GM13976 (cell line): Measurements from ENCODE around the gene DCAF8L2.

Source experiments
- DNase-seq: peaks from one replicate; pipeline ENCODE4 v3.0.0; 2012; ENCODE audit warnings: low spot score
- in situ Hi-C: fragments of 300-500 bp; cut with MboI; formaldehyde crosslinking; loops from one replicate; pipeline ENCODE4 v1.12.0; 2022; ENCODE audit warnings: low sequenced_read_pairs, mixed read lengths, inconsistent platforms; ENCODE audit not compliant: unreplicated experiment
- TF ChIP-seq, protein P1 (sequence below): IDR thresholded peaks from 2 replicates; pipeline ENCODE4 v1.5.1; 2012; ENCODE audit warnings: borderline replicate concordance, mild to moderate bottlenecking; ENCODE audit not compliant: insufficient read depth; ENCODE audit errors: extremely low read depth, missing control alignments, control extremely low read depth

DCAF8L2 gene

DNA sequence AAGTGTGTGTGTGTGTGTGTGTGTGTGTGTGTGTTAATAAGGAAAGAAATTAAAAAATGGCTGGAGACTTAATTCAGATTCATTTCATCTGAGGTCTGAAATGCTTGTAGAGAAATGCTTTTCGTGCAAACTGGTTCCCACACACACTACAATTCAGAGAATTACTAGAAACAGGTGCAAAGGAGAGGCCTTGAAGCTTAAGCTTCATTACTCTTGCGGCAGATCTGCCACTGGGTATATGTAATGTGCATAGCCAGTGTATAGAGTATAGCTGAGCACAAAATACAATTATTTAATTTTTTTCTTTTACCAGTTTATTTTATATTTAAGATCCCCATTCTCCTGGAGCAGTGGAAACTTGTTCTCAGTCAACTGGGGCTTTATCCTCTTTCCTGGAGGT is 185.8 kb downstream of the DCAF8L2 start:
- DNase-seq: no peak
- in situ Hi-C loops: no loop called here
- TF ChIP-seq, protein P1, sequence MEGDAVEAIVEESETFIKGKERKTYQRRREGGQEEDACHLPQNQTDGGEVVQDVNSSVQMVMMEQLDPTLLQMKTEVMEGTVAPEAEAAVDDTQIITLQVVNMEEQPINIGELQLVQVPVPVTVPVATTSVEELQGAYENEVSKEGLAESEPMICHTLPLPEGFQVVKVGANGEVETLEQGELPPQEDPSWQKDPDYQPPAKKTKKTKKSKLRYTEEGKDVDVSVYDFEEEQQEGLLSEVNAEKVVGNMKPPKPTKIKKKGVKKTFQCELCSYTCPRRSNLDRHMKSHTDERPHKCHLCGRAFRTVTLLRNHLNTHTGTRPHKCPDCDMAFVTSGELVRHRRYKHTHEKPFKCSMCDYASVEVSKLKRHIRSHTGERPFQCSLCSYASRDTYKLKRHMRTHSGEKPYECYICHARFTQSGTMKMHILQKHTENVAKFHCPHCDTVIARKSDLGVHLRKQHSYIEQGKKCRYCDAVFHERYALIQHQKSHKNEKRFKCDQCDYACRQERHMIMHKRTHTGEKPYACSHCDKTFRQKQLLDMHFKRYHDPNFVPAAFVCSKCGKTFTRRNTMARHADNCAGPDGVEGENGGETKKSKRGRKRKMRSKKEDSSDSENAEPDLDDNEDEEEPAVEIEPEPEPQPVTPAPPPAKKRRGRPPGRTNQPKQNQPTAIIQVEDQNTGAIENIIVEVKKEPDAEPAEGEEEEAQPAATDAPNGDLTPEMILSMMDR: no peak

DNA sequence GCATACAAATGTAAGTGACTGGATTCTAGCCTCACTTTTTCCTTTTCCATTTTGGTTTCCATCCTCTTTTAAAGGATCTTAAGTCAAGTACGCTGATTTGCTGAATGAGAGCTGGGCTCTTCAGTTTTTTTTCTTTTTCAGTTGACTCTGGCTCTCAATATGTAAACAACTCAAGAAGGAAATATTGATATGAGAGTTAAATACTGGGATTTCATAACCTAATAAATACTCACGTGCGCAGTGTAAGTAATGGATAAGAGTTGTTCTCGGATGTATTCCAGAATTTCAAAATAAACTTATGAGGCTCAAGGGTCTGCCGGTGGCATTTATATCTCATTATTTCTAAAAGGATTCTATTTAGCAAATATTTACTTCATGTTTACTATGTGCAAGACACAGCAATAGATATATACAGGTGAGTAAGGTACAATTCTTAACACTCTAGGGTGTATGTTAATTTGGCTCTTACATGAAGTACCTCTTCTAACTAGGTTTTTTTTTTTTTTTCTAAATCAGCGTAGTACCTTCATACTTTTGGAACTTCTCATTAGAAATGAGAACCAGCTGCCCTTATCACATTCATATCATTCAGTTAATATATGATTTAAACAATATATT is 206.6 kb downstream of the DCAF8L2 start:
- in situ Hi-C loops: no loop called here
- no peak for DNase-seq
- TF ChIP-seq, protein P1: no peak

DNA sequence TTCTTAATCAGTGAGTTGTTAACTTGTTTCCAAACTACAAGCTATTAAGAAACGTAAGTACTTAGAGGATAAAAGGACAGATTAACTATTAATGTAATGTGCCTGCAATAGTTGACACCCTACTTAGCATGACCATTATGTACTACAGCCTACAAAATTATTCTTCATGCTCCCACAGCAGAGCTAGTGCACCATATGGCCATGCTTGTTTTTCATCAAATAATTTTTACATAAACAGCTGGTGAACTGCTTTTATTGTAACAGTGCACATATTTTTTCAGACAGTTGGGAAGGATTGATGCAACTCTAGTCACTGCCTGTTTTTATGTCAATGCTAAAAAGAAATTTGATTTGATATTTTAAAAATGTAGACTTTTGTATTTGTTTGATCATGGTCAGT is 207.4 kb downstream of the DCAF8L2 start:
- DNase-seq: no peak
- in situ Hi-C loops: no loop called here
- TF ChIP-seq, protein P1: no peak
